ENCODE data around the gene RBBP4. TPM values are rescaled to one million over a fixed set of nuclear protein-coding genes. Genes with fewer than 3 reads are reported as not detected.

Gene RBBP4
- total and polyA plus RNA-seq, 2 of the 8 experiments (the other 6 are each of a cell fraction or from before 2014, with no cell fraction given): 147 to 397 TPM

DNA sequence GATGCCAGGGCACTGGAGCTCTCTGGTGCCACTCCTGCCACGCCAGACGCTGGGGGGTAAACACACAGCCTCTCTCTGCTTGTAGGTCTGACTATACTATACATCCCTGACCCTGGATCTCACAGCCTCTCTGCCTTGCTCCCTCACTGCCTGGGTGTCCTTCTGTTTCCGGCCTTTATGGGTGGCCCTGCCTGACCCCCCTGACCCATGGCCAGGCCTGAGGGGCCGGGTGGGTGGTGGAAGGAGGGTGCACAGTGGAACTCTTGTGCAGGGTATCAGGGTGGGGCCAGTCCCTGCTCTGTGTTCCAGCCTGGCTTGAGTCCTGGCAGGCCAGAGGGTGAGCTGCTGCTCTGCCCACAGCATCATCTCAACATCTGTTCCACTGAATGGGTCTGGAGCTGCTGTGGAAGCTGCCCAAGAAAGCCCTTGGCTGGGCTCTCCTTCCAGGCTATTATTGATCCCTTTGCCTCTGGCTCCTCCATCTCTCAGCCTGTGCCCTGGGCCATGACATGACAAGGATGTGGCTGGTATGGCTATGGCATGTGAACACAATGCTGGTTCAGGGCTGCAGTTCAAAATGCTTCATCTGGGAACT is 68.8 kb downstream of the RBBP4 start (continued):
- TF ChIP-seq YY1 (IDR thresholded peaks at IDR 0.05; ENCODE audit: low read depth, low read length) (no peak), CTCF (IDR thresholded peaks at IDR 0.05; ENCODE audit: control extremely low read depth in 1 of 3, insufficient read depth in 1 of 3, low read depth in 1 of 3, low read length in 3 of 3) (no peak), GABPA (IDR thresholded peaks at IDR 0.05; ENCODE audit: borderline replicate concordance, insufficient read depth, low read length) (no peak), POU5F1 (IDR thresholded peaks at IDR 0.05; ENCODE audit: low read depth, low read length) (no peak)
